Kidney (tissue), 22 donors: ENCODE data around the gene OR2T11. TPM values are rescaled to one million over a fixed set of nuclear protein-coding genes. Genes with fewer than 3 reads are reported as not detected.
A peak's percentile ranks its signal among the peaks of the same experiment; 100 is the strongest.
"Not testable (repeated sequence)": the region's sequence is repeated elsewhere in the genome, so short reads cannot be mapped to it uniquely, and the experiment has no call there.

ENCODE experiments used
- DNase-seq, 5 donors: peaks; one replicate each; pipeline ENCODE4 v3.0.0-alpha.2; 2013 to 2020
- FAIRE-seq: peaks from 2 replicates; lab custom pipeline; 2012; peaks lifted over from hg19 to GRCh38; lab: Jason Lieb, UNC
- H3K27ac ChIP-seq, 2 donors: one replicate each; pipeline ENCODE4 v1.7.0; 2013; ENCODE audit warnings: low read depth in 2 of 2, low read length in 2 of 2, inconsistent platforms in 1 of 2
- H3K27me3 ChIP-seq: one replicate; pipeline ENCODE4 v1.7.1; 2013; ENCODE audit warnings: low read length, inconsistent platforms; ENCODE audit not compliant: control insufficient read depth, insufficient read depth
- H3K36me3 ChIP-seq, 3 donors: one replicate each; pipeline versions ENCODE4 v1.7.0 to v1.7.1; 2013; ENCODE audit warnings: low read length in 3 of 3, control low read depth in 1 of 3, inconsistent platforms in 1 of 3; ENCODE audit not compliant: insufficient read depth in 3 of 3, control insufficient read depth in 2 of 3
- H3K4me1 ChIP-seq, 3 donors: one replicate each; pipeline versions ENCODE4 v1.7.0 to v1.7.1; 2013; ENCODE audit warnings: low read length in 3 of 3, inconsistent platforms in 1 of 3, low read depth in 1 of 3; ENCODE audit not compliant: control insufficient read depth in 2 of 3, insufficient read depth in 2 of 3
- H3K4me3 ChIP-seq, 3 donors: one replicate each; pipeline versions ENCODE4 v1.7.0 to v1.8.1; 2013; ENCODE audit warnings: low read length in 3 of 3, control low read depth in 1 of 3, inconsistent platforms in 1 of 3
- H3K9ac ChIP-seq, 3 donors: one replicate each; pipeline versions ENCODE4 v1.7.0 to v1.7.1; 2013; ENCODE audit warnings: low read length in 3 of 3, control low read depth in 1 of 3, inconsistent platforms in 1 of 3
- H3K9me3 ChIP-seq, 3 donors: one replicate each; pipeline versions ENCODE4 v1.7.0 to v1.7.1; 2013; ENCODE audit warnings: low read length in 3 of 3, control low read depth in 1 of 3, inconsistent platforms in 1 of 3; ENCODE audit not compliant: control insufficient read depth in 2 of 3, insufficient read depth in 1 of 3
- intact Hi-C: fragments of 100-400 bp; cut with DNase I; formaldehyde crosslinking; loops from one replicate; pipeline ENCODE4 v1.11.1; 2022
- long read RNA-seq, 10 donors: library from polyadenylated mRNA in 1 of 10; unstranded in 1 of 10; transcript quantifications; one replicate each; pipeline ENCODE4 v2.0.0 and lab custom pipeline, GENCODE V29; 2021 to 2026
- polyA plus RNA-seq: library from polyadenylated mRNA; stranded (reverse); fragments of 350-450 nt; fragmentation: Illumina TruSeq; extraction: RNeasy Lipid Tissue Mini Kit (QIAGEN cat#74804); gene quantifications from one replicate; pipeline ENCODE4 v1.2.3, GENCODE V29; 2014; ENCODE audit warnings: low read depth, low replicate concordance; ENCODE audit not compliant: insufficient read depth
- total RNA-seq: library from RNA; stranded (reverse); fragmentation: NEBNext Ultra II Directional; extraction: Animal tissue kit (Norgen Biotek cat#: 25700); gene quantifications from one replicate; pipeline ENCODE4 v1.2.1, GENCODE V29; 2021
- TF ChIP-seq, protein P1 (sequence below): IDR thresholded peaks from 3 replicates; pipeline ENCODE4 v1.5.1; 2012; ENCODE audit warnings: mild to moderate bottlenecking, moderate library complexity, borderline replicate concordance; ENCODE audit not compliant: insufficient read depth; ENCODE audit errors: extremely low read depth
- donor health status: control.
- donor health status: control.
- donor health status: control.
- donor health status: control.
- donor health status: control.
- donor health status: DM: yes; HTN: yes; CAD: no.
- donor health status: Normal renal cell carcinoma (clear cell type).

OR2T11 gene, protein sequence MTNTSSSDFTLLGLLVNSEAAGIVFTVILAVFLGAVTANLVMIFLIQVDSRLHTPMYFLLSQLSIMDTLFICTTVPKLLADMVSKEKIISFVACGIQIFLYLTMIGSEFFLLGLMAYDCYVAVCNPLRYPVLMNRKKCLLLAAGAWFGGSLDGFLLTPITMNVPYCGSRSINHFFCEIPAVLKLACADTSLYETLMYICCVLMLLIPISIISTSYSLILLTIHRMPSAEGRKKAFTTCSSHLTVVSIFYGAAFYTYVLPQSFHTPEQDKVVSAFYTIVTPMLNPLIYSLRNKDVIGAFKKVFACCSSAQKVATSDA
- 0.57 TPM for total RNA-seq
- polyA plus RNA-seq, result not detected
- long read RNA-seq, donor 1, result 0 reads
- long read RNA-seq, donor 2, result 0 reads
- long read RNA-seq, donor 3, result 0 reads
- long read RNA-seq, donor 4, result 0 reads
- long read RNA-seq, donor 5, result 0 reads
- long read RNA-seq, donor 6, result 0 reads
- long read RNA-seq, donor 7, result 0 reads
- long read RNA-seq, donor 8, result 0 reads
- long read RNA-seq, donor 9, result 0 reads
- long read RNA-seq, donor 10, result 0 reads

DNA sequence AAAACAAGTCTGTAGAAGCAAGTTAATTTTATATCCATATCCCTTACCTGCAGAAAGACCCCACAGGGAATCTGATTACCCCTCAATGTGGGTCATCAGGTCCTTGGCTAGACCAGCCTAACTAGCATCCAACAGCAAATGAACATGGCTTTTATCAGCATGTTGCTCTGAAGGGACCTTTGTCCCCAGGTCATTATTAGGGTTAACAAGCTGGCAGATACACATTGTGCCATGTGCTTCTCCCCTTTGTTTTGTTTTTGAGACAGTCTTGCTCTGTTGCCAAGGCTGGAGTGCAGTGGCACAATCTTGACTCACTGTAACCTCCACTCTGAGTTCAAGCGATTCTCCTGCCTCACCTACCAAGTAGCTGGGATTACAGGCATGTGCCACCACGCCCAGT lies at the start of gene OR2T11:
OR2T11 (minus strand) TSS at position 101 of the 400 bp plus-strand sequence. CDS start 7,963 bp downstream, outside the sequence.
- H3K9ac ChIP-seq, H3K4me1 ChIP-seq, H3K9me3 ChIP-seq, H3K27me3 ChIP-seq, H3K36me3 ChIP-seq, intact Hi-C loops, H3K27ac ChIP-seq, DNase-seq, H3K4me3 ChIP-seq, FAIRE-seq: not testable (repeated sequence)

DNA sequence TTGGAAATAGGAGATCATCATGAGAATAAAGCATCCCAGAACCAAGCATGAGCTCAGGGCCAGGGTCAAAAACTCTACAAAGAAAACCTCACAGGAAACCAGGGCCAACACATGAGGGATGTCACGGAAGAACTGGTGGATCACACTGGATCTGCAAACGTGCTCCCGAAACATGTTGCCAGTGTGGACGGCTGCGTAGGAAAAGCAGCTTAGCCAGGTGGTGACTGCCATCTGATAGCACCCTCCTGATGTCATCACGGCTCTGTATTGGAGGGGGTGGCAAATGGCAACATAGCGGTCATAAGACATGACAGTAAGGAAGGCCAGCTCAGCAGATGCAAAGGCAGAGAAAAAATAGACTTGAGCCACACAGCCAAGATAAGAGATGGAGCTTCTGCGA lies 46.8 kb upstream of the OR2T11 start:
- Histone ChIP-seq H3K4me3 (no peak overlapping the region), H3K27me3 (no peaks in the 10 kb centered on the region), H3K27ac (no peak overlapping the region), H3K36me3 (no peaks in the 10 kb centered on the region), H3K9ac (no peak overlapping the region), H3K4me1 (no peaks in the 10 kb centered on the region), H3K9me3 (no peaks in the 10 kb centered on the region)
- no peak for FAIRE-seq
- TF ChIP-seq, protein P1, sequence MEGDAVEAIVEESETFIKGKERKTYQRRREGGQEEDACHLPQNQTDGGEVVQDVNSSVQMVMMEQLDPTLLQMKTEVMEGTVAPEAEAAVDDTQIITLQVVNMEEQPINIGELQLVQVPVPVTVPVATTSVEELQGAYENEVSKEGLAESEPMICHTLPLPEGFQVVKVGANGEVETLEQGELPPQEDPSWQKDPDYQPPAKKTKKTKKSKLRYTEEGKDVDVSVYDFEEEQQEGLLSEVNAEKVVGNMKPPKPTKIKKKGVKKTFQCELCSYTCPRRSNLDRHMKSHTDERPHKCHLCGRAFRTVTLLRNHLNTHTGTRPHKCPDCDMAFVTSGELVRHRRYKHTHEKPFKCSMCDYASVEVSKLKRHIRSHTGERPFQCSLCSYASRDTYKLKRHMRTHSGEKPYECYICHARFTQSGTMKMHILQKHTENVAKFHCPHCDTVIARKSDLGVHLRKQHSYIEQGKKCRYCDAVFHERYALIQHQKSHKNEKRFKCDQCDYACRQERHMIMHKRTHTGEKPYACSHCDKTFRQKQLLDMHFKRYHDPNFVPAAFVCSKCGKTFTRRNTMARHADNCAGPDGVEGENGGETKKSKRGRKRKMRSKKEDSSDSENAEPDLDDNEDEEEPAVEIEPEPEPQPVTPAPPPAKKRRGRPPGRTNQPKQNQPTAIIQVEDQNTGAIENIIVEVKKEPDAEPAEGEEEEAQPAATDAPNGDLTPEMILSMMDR, result no peak
- intact Hi-C loops, result no loop called here
- DNase-seq, result no peak

DNA sequence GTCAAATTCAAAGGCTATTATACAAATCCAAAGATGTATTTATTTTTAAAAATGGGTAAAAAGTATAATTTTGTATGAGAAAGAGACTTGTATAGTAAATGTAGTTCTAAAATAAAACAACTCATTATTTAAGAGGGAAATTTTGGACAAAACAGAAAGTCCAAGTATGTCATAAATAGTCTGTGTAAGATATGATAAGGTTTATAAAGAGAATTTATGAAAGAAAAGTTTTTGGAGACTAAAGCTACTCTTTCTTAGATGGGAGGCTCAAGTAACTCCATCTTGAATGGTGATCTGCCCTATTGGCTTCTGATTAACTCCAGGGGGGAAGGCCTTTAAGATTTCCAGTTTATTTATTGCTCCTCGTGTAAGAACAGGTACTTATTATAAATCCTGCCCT lies 35.1 kb upstream of the OR2T11 start:
- Histone ChIP-seq H3K9me3 (peaks cover 0 to 2% (median 0%) of the 10 kb centered on the region in 3 donors), H3K9ac (no peak overlapping the region), H3K4me1 (no peaks in the 10 kb centered on the region), H3K36me3 (no peaks in the 10 kb centered on the region), H3K4me3 (no peak overlapping the region), H3K27me3 (no peaks in the 10 kb centered on the region), H3K27ac (no peak overlapping the region)
- intact Hi-C loops, result no loop called here
- peak in 1 of 5 donors; percentile 3 for DNase-seq
- TF ChIP-seq, protein P1, result no peak
- no peak for FAIRE-seq

DNA sequence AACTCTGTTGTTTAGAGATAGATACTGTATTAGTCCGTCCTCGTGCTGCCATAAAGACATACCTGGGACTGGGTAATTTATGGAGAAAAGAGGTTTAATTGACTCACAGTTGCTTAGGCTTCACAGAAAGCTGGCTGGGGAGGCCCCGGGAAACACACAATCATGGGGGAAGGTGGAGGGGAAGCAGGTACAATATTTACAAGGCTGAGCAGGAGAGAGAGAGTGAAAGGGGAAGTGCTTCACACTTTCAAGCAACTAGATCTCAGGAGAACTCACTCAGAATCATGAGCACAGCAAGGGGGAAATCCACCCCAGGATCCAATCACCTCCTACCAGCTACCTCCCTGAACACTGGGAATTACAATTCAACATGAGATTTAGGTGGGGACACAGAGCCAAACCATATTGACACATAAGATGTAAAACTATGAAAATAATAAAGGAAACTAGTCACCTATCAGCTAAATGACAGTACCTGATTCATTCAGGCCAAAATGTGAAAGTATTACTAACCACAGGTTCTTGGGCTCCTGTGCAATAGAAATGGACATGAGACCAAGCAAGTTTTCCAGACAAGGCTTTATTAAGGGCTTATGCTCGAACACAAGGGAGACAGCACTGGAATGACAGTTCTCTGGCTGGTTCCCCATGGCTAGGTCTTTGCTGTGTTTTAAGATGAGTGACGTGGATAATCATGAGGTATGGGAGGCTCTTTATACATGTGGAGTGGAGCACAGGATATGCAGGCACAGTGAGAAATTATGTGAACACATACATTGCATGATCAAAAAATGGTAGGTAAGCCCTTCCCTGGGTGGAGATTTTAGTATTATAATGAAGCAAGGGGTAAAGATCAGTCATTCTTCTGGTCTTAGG lies 28.8 kb upstream of the OR2T11 start:
- not testable (repeated sequence) for H3K27ac ChIP-seq, H3K4me3 ChIP-seq

DNA sequence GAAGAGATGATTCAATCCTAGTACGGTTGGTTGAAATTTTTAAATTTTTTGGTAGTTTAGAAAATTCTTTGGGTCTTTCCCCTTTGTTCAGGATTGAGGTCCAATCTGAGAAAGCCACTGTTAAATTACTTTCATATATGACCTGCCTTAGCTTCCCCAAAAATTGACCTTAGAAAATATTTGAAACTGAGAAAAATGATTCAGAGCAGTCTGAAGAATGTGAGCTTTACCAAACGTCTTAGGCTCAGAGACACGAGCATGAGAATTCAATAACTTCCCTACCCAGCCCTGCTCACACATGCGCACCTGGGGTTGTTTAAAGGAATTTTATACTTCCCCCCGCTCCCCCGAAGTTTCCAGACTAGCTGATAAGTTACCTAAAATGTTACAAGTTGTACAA lies 21.9 kb upstream of the OR2T11 start:
- H3K27ac ChIP-seq, H3K9me3 ChIP-seq, FAIRE-seq, H3K27me3 ChIP-seq, H3K36me3 ChIP-seq, H3K9ac ChIP-seq, intact Hi-C loops, DNase-seq, H3K4me1 ChIP-seq, H3K4me3 ChIP-seq: not testable (repeated sequence)

More for the DNA sequence above, 28.8 kb upstream of the OR2T11 start:
- DNase-seq, H3K9me3 ChIP-seq, H3K9ac ChIP-seq, H3K27me3 ChIP-seq, H3K4me1 ChIP-seq, FAIRE-seq, H3K36me3 ChIP-seq, intact Hi-C loops: not testable (repeated sequence)

DNA sequence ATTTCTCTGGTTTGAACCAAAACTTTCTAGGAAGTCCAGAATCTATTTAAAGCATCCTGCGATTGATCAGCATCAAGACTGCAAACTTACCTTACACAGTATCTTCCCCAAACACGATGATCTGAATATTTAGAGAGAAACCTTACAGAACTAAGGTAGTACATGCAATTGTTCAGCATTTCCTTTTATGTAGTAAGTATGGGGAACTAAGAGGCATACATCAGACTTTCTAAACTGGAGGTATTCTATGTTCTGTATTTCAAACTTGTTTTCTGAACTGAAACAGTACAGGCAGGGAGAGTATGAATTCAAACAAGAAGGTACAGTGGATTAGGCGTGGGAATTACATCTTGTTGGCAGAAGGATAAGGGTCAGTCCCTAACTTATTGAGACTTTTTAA lies 20.5 kb upstream of the OR2T11 start, which contains the start of gene OR2T27:
OR2T27 (minus strand) TSS at position 175 of the 400 bp plus-strand sequence. CDS start 4,644 bp downstream, outside the sequence.
- intact Hi-C loops, H3K4me3 ChIP-seq, H3K27ac ChIP-seq, H3K9me3 ChIP-seq, H3K36me3 ChIP-seq, DNase-seq, H3K9ac ChIP-seq, H3K4me1 ChIP-seq, FAIRE-seq, H3K27me3 ChIP-seq: not testable (repeated sequence)
